Panc1 (cell line): ENCODE measurements around the gene VMO1. TPM values are rescaled to one million over a fixed set of nuclear protein-coding genes. Genes with fewer than 3 reads are reported as not detected.
A peak's percentile ranks its signal among the peaks of the same experiment; 100 is the strongest.

Experiments
- ATAC-seq: fragments of 200-7000 bp; cut with Tn5 transposase; 2 replicates; pipeline ENCODE4 v1.9.1; 2020; ENCODE audit warnings: mild to moderate bottlenecking, moderate library complexity
- BruUV-seq: library from RNA; stranded (reverse); fragments of 400-500 nt; replicated peaks from 2 replicates; lab custom pipeline; 2021; lab: Mats Ljungman, UMichigan
- CTCF ChIA-PET: fragments of 300-600 bp; sonication (Branson Sonifier 250); formaldehyde crosslinking; loops from one replicate; lab custom pipeline; 2022; ENCODE audit warnings: antibody characterized with exemption; lab: Charles Lee
- POLR2A ChIA-PET: fragments of 300-600 bp; sonication (Branson Sonifier 250); formaldehyde crosslinking; loops from one replicate; lab custom pipeline; 2022; ENCODE audit warnings: antibody characterized with exemption; lab: Charles Lee
- DNase-seq: peaks from one replicate; pipeline ENCODE4 v3.0.0-alpha.2; 2010; ENCODE audit warnings: low read depth, low spot score
- H3K27ac ChIP-seq: 2 replicates; pipeline ENCODE4 v1.5.1; 2011; ENCODE audit warnings: mild to moderate bottlenecking, low read length, inconsistent platforms
- H3K27me3 ChIP-seq: fragments of 200-500 bp; sonication (Bioruptor generic); 2 replicates; pipeline ENCODE4 v1.6.0; 2014; ENCODE audit warnings: low read length, inconsistent platforms; ENCODE audit not compliant: control insufficient read depth, insufficient read depth
- H3K36me3 ChIP-seq: fragments of 200-500 bp; sonication (Bioruptor generic); 2 replicates; pipeline ENCODE4 v1.5.1; 2014; ENCODE audit warnings: inconsistent platforms, mild to moderate bottlenecking, low read length, moderate library complexity; ENCODE audit not compliant: control insufficient read depth, insufficient read depth
- H3K4me1 ChIP-seq: 2 replicates; pipeline ENCODE4 v1.5.1; 2011; ENCODE audit warnings: inconsistent platforms, mild to moderate bottlenecking, low read length, moderate library complexity; ENCODE audit not compliant: control insufficient read depth, insufficient read depth
- H3K4me3 ChIP-seq, 2 experiments: 2 replicates each; pipeline ENCODE4 v1.5.1; 2011 to 2012; ENCODE audit warnings: low read depth in 2 of 2, low read length in 2 of 2, mild to moderate bottlenecking in 2 of 2, inconsistent platforms in 1 of 2, moderate library complexity in 1 of 2
- H3K9me3 ChIP-seq: fragments of 200-500 bp; sonication (Bioruptor generic); 2 replicates; pipeline ENCODE4 v1.5.1; 2014; ENCODE audit warnings: low read depth, mild to moderate bottlenecking, inconsistent platforms, low read length, moderate library complexity; ENCODE audit not compliant: control insufficient read depth, insufficient read depth
- CTCF ChIP-seq: fragments of 450-650 bp; IDR thresholded peaks from 2 replicates; pipeline ENCODE4 v1.5.1; 2017; ENCODE audit warnings: mild to moderate bottlenecking
- POLR2AphosphoS5 ChIP-seq: IDR thresholded peaks from 2 replicates; pipeline ENCODE4 v1.6.1; 2012; ENCODE audit warnings: mild to moderate bottlenecking, low read depth, low read length, moderate library complexity
- REST ChIP-seq, 2 experiments: IDR thresholded peaks; 2 replicates each; pipeline ENCODE4 v1.6.1; 2011 to 2012; ENCODE audit warnings: low read depth in 2 of 2, control low read depth in 1 of 2, low read length in 1 of 2, mild to moderate bottlenecking in 1 of 2, moderate library complexity in 1 of 2; ENCODE audit not compliant: insufficient read depth in 1 of 2
- SIN3A ChIP-seq: IDR thresholded peaks from 2 replicates; pipeline ENCODE4 v1.6.1; 2012; ENCODE audit warnings: low read depth, mild to moderate bottlenecking, low read length, moderate library complexity, borderline replicate concordance; ENCODE audit not compliant: insufficient read depth
- TCF7L2 ChIP-seq: IDR thresholded peaks from 2 replicates; pipeline ENCODE4 v1.6.1; 2011; ENCODE audit warnings: mild to moderate bottlenecking, low read depth, low read length, inconsistent platforms
- in situ Hi-C: cut with HindIII; loops from 2 replicates; pipeline ENCODE4 v1.10.0; 2016; ENCODE audit warnings: low sequenced_read_pairs, low pct_unique_long_range_greater_than_20kb
- intact Hi-C: fragments of 100-400 bp; cut with micrococcal nuclease; formaldehyde crosslinking; loops from one replicate; pipeline ENCODE4 v1.10.0; 2022; ENCODE audit not compliant: unreplicated experiment
- total RNA-seq: library from RNA; stranded (reverse); gene quantifications from one replicate; pipeline ENCODE4 v1.2.1, GENCODE V29; 2021; ENCODE audit not compliant: unreplicated experiment

Gene VMO1
- total RNA-seq, 1 experiment from 2014 or later = 0.49 TPM

GRCh38 chr17:4789701-4789950, 3.5 kb upstream of the VMO1 start:
- in situ Hi-C loops (no loop called here), intact Hi-C loops (loop anchor here (5.0 kb wide), 1 partner anchor 93 kb away; no protein-coding TSS in a partner anchor)
- Histone ChIP-seq H3K27me3 (no peaks in the 10 kb centered on the region), H3K27ac (peak overlapping the region; percentile 61), H3K9me3 (no peaks in the 10 kb centered on the region), H3K36me3 (no peaks in the 10 kb centered on the region; the same call in 1 of the 2 replicates), H3K4me1 (peaks cover 6% of the 10 kb centered on the region), H3K4me3 (peak overlapping the region; percentile 59 to 67)
- DNase-seq (no peak), ATAC-seq (no peak)
- TF ChIP-seq REST (IDR thresholded peaks at IDR 0.05; ENCODE audit: insufficient read depth in 1 of 2, low read depth in 2 of 2, low read length in 1 of 2) (no peak), POLR2AphosphoS5 (no peak), SIN3A (no peak), CTCF (no peak), TCF7L2 (no peak)
- BruUV-seq = no TSS peak
- CTCF ChIA-PET = no interaction called here
- POLR2A ChIA-PET = interaction anchor here (0.6 kb wide), 1 partner anchor 331 kb away, joined by 3 read pairs; no protein-coding TSS in a partner anchor

GRCh38 chr17:4788807-4789700, 2.9 kb upstream of the VMO1 start, which contains the start of gene GLTPD2:
TSS of gene GLTPD2 (plus strand) at chr17:4788964. CDS start at chr17:4789012, 48 bp downstream.
- ATAC-seq = no peak
- ChIA-PET POLR2A (no interaction called here), CTCF (interaction anchor here (0.6 kb wide), 1 partner anchor 33 kb away, joined by 4 read pairs; no protein-coding TSS in a partner anchor)
- DNase-seq = no peak
- Histone ChIP-seq H3K9me3 (no peaks in the 10 kb centered on the region), H3K27ac (peak within 1 kb of the TSS; percentile 61), H3K4me1 (peaks cover 6% of the 10 kb centered on the region), H3K36me3 (no peaks in the 10 kb centered on the region; the same call in 1 of the 2 replicates), H3K27me3 (no peaks in the 10 kb centered on the region), H3K4me3 (peak within 1 kb of the TSS; percentile 59 to 67)
- TF ChIP-seq SIN3A (no peak), TCF7L2 (no peak), POLR2AphosphoS5 (no peak), CTCF (no peak), REST (IDR thresholded peaks at IDR 0.05; ENCODE audit: insufficient read depth in 1 of 2, low read depth in 2 of 2, low read length in 1 of 2) (no peak)
- intact Hi-C loops = loop anchor here (5.0 kb wide), 1 partner anchor 93 kb away; no protein-coding TSS in a partner anchor
- in situ Hi-C loops = no loop called here
- TSS peak; percentile 53 for BruUV-seq
